Neural progenitor cell (in vitro differentiated cells): Measurements from ENCODE around the gene PIP5K1B. TPM values are rescaled to one million over a fixed set of nuclear protein-coding genes. Genes with fewer than 3 reads are reported as not detected.

Source experiments
- DNase-seq: peaks from one replicate; pipeline ENCODE4 v3.0.0-alpha.2; 2016; ENCODE audit warnings: low spot score
- H2AFZ ChIP-seq: fragments of 200-600 bp; sonication (generic); replicated peaks from 2 replicates; pipeline ENCODE4 v1.6.1; 2016; ENCODE audit warnings: antibody characterized with exemption
- H3F3A ChIP-seq: fragments of 200-600 bp; sonication (generic); 2 replicates; pipeline ENCODE4 v1.6.1; 2016; ENCODE audit warnings: antibody characterized with exemption, low read depth
- H3K27ac ChIP-seq: fragments of 200-600 bp; sonication (generic); 2 replicates; pipeline ENCODE4 v1.5.1; 2016; ENCODE audit warnings: mild to moderate bottlenecking
- H3K27me3 ChIP-seq: fragments of 200-600 bp; sonication (generic); 2 replicates; pipeline ENCODE4 v1.6.1; 2016; ENCODE audit warnings: mild to moderate bottlenecking, moderate library complexity
- H3K36me3 ChIP-seq: fragments of 200-600 bp; sonication (generic); 2 replicates; pipeline ENCODE4 v1.5.1; 2016
- H3K4me1 ChIP-seq: fragments of 200-600 bp; sonication (generic); 2 replicates; pipeline ENCODE4 v1.6.1; 2016; ENCODE audit warnings: mixed run types
- H3K4me2 ChIP-seq: fragments of 200-600 bp; sonication (generic); 2 replicates; pipeline ENCODE4 v1.6.1; 2016
- H3K4me3 ChIP-seq: fragments of 200-600 bp; sonication (generic); 2 replicates; pipeline ENCODE4 v1.5.1; 2016
- H3K79me2 ChIP-seq: fragments of 200-600 bp; sonication (generic); 2 replicates; pipeline ENCODE4 v1.6.1; 2016; ENCODE audit warnings: low read depth
- H3K9ac ChIP-seq: fragments of 200-600 bp; sonication (generic); 2 replicates; pipeline ENCODE4 v1.6.1; 2016
- H3K9me3 ChIP-seq: fragments of 200-600 bp; sonication (generic); 2 replicates; pipeline ENCODE4 v1.5.1; 2016; ENCODE audit warnings: low read depth
- H4K20me1 ChIP-seq: fragments of 200-600 bp; sonication (generic); 2 replicates; pipeline ENCODE4 v1.6.1; 2016; ENCODE audit warnings: low read depth
- H3K27ac Mint-ChIP-seq: 3 replicates; pipeline ENCODE4 v1.8.0; 2021; ENCODE audit warnings: mixed read lengths
- H3K27me3 Mint-ChIP-seq: 2 replicates; pipeline ENCODE4 v1.8.0; 2022; ENCODE audit warnings: low read depth, mild to moderate bottlenecking, inconsistent platforms, moderate library complexity, mixed read lengths; ENCODE audit not compliant: insufficient read depth
- H3K36me3 Mint-ChIP-seq: 3 replicates; pipeline ENCODE4 v1.8.0; 2021; ENCODE audit warnings: mixed read lengths
- H3K4me1 Mint-ChIP-seq: 3 replicates; pipeline ENCODE4 v1.8.0; 2021; ENCODE audit warnings: mixed read lengths
- H3K4me3 Mint-ChIP-seq: 3 replicates; pipeline ENCODE4 v1.8.0; 2021; ENCODE audit warnings: mild to moderate bottlenecking, moderate library complexity, mixed read lengths
- H3K9me3 Mint-ChIP-seq: 3 replicates; pipeline ENCODE4 v1.8.0; 2020; ENCODE audit warnings: mixed read lengths
- CTCF ChIP-seq: fragments of 200-600 bp; sonication (generic); IDR thresholded peaks from 2 replicates; pipeline ENCODE4 v1.5.1; 2017; ENCODE audit warnings: antibody characterized with exemption, mild to moderate bottlenecking
- EZH2 ChIP-seq: fragments of 200-600 bp; sonication (generic); IDR thresholded peaks from 2 replicates; pipeline ENCODE4 v1.6.1; 2017; ENCODE audit warnings: antibody characterized with exemption, mild to moderate bottlenecking, moderate library complexity
- EZH2phosphoT487 ChIP-seq: fragments of 200-600 bp; sonication (generic); IDR thresholded peaks from 2 replicates; pipeline ENCODE4 v1.6.1; 2017; ENCODE audit warnings: antibody characterized with exemption
- total RNA-seq: library from RNA; depleted of rRNA; stranded (reverse); fragments of >200 nt; gene quantifications from 2 replicates; pipeline ENCODE4 v1.2.3, GENCODE V29; 2015; ENCODE audit warnings: low replicate concordance

PIP5K1B gene
- total RNA-seq, 1 donor from 2014 or later = 3.2 TPM

- H2AFZ ChIP-seq = no peak overlapping the region
- no peaks in the 10 kb centered on the region for H4K20me1 ChIP-seq
- H3K27me3 Mint-ChIP-seq = peaks cover 2% of the 10 kb centered on the region
- no peak overlapping the region for H3K4me3 Mint-ChIP-seq
- H3K9me3 ChIP-seq = no peaks in the 10 kb centered on the region
- H3K9ac ChIP-seq = no peak overlapping the region
- H3K27ac Mint-ChIP-seq = no peak overlapping the region
- H3K79me2 ChIP-seq = no peaks in the 10 kb centered on the region
- TF ChIP-seq EZH2 = no peak
- no peak for TF ChIP-seq EZH2phosphoT487
- TF ChIP-seq CTCF = no peak
- H3K27ac ChIP-seq = no peak overlapping the region
- H3K4me1 Mint-ChIP-seq = no peaks in the 10 kb centered on the region
- no peak overlapping the region for H3K4me3 ChIP-seq
- no peaks in the 10 kb centered on the region for H3F3A ChIP-seq
- H3K36me3 ChIP-seq = no peaks in the 10 kb centered on the region
- DNase-seq = no peak
- H3K36me3 Mint-ChIP-seq = no peaks in the 10 kb centered on the region
- no peaks in the 10 kb centered on the region for H3K27me3 ChIP-seq
- no peak overlapping the region for H3K4me2 ChIP-seq
- no peaks in the 10 kb centered on the region for H3K9me3 Mint-ChIP-seq
- no peaks in the 10 kb centered on the region for H3K4me1 ChIP-seq
Observed at GRCh38 chr9:68795411-68795810, 90.4 kb downstream of the PIP5K1B start.

GRCh38 chr9:68797116-68797515 lies 92.1 kb downstream of the PIP5K1B start:
- no peaks in the 10 kb centered on the region for H3K4me1 Mint-ChIP-seq
- Histone ChIP-seq H3K9ac (no peak overlapping the region), H2AFZ (no peak overlapping the region), H3K9me3 (no peaks in the 10 kb centered on the region), H3K4me3 (no peak overlapping the region), H3K36me3 (no peaks in the 10 kb centered on the region), H3K79me2 (no peaks in the 10 kb centered on the region), H3K4me2 (no peak overlapping the region), H4K20me1 (no peaks in the 10 kb centered on the region), H3K27ac (no peak overlapping the region), H3K4me1 (no peaks in the 10 kb centered on the region), H3F3A (no peaks in the 10 kb centered on the region), H3K27me3 (no peaks in the 10 kb centered on the region)
- H3K27me3 Mint-ChIP-seq = peaks cover 2% of the 10 kb centered on the region
- DNase-seq = no peak
- H3K4me3 Mint-ChIP-seq = no peak overlapping the region
- H3K27ac Mint-ChIP-seq = no peak overlapping the region
- no peaks in the 10 kb centered on the region for H3K36me3 Mint-ChIP-seq
- TF ChIP-seq CTCF (no peak), EZH2 (no peak), EZH2phosphoT487 (no peak)
- H3K9me3 Mint-ChIP-seq = no peaks in the 10 kb centered on the region

- no peaks in the 10 kb centered on the region for H3F3A ChIP-seq
- H3K9ac ChIP-seq = no peak overlapping the region
- Mint-ChIP-seq H3K36me3 (no peaks in the 10 kb centered on the region), H3K4me1 (no peaks in the 10 kb centered on the region), H3K27me3 (peaks cover 2% of the 10 kb centered on the region), H3K4me3 (no peak overlapping the region), H3K9me3 (no peaks in the 10 kb centered on the region), H3K27ac (no peak overlapping the region)
- H4K20me1 ChIP-seq = no peaks in the 10 kb centered on the region
- H2AFZ ChIP-seq = no peak overlapping the region
- no peak for DNase-seq
- TF ChIP-seq EZH2 (no peak), EZH2phosphoT487 (no peak), CTCF (no peak)
- no peak overlapping the region for H3K27ac ChIP-seq
- H3K27me3 ChIP-seq = no peaks in the 10 kb centered on the region
- no peaks in the 10 kb centered on the region for H3K79me2 ChIP-seq
- H3K4me3 ChIP-seq = no peak overlapping the region
- no peak overlapping the region for H3K4me2 ChIP-seq
- H3K9me3 ChIP-seq = no peaks in the 10 kb centered on the region
- no peaks in the 10 kb centered on the region for H3K4me1 ChIP-seq
- no peaks in the 10 kb centered on the region for H3K36me3 ChIP-seq
Observed at GRCh38 chr9:68798423-68798822, 93.4 kb downstream of the PIP5K1B start.
